ENCODE results near the gene SBF2.

DNA sequence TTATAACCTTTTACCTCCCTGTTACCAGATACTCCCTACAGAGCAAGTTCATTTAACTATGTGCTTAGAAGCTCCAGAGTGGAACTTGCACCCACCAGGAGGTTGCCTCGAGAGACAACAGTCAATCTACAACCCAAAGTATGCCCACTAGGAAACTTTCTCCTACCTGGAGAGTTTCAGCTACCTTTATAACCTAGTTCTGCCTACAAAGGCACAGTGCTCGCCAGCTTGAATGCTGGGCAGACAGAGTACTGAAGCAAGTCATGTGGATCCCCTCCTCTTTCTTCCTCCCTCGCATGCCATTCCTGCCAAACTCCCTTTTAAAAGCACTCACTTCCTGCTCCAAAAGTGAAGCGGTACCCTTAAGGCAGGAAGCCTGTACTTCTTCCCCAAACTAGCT, 371.2 kb downstream of the SBF2 start:
- TF ChIP-seq, protein P1, sequence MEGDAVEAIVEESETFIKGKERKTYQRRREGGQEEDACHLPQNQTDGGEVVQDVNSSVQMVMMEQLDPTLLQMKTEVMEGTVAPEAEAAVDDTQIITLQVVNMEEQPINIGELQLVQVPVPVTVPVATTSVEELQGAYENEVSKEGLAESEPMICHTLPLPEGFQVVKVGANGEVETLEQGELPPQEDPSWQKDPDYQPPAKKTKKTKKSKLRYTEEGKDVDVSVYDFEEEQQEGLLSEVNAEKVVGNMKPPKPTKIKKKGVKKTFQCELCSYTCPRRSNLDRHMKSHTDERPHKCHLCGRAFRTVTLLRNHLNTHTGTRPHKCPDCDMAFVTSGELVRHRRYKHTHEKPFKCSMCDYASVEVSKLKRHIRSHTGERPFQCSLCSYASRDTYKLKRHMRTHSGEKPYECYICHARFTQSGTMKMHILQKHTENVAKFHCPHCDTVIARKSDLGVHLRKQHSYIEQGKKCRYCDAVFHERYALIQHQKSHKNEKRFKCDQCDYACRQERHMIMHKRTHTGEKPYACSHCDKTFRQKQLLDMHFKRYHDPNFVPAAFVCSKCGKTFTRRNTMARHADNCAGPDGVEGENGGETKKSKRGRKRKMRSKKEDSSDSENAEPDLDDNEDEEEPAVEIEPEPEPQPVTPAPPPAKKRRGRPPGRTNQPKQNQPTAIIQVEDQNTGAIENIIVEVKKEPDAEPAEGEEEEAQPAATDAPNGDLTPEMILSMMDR (IDR thresholded peaks at IDR 0.05; ENCODE audit: low read depth, low read length): no peak
- TF ChIP-seq EZH2phosphoT487 (IDR thresholded peaks at IDR 0.05; ENCODE audit: low read depth): no peak
